GM19397 (cell line): Measurements from ENCODE around the gene C1QTNF12.
"Not testable (repeated sequence)": the region's sequence is repeated elsewhere in the genome, so short reads cannot be mapped to it uniquely, and the experiment has no call there.

Experiments
- ATAC-seq: cut with Tn5 transposase; IDR thresholded peaks from one replicate; pipeline ENCODE4 v1.9.1; 2021; ENCODE audit warnings: mild to moderate bottlenecking, moderate library complexity; ENCODE audit not compliant: unreplicated experiment

Gene C1QTNF12

DNA sequence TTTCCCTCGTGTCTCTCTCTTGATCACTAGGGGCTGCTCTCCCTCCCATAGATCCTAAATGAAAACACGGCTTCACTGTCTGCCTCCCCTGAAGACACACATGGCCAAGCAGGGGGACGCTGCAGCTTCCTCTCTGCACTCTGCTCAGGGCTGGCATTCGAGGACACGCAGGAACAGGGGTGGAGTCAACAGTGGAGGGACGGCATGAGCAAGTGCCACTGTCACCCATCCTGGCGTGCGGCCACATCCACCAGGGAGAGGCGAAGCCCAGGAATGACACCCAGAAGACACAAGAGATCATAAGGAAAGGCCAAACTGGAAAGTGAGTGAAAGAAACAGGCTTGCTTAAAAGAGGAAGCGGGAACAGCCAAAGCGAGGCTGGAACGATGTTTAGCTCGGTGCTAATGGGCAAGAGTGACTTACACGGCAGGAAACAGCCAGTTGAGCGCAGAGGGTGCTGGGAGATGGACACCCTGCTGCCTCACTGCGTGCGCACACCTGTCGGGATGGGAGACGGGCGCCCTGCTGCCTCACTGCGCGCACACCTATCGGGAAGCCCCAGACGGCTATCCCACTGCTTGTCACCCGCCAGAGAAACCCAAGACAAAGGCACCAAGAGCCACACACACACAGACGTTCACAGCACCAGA, 13.6 kb upstream of the C1QTNF12 start:
- ATAC-seq = no peak

GRCh38 chr1:1259540-1259939, 13.0 kb upstream of the C1QTNF12 start:
- ATAC-seq = no peak

DNA sequence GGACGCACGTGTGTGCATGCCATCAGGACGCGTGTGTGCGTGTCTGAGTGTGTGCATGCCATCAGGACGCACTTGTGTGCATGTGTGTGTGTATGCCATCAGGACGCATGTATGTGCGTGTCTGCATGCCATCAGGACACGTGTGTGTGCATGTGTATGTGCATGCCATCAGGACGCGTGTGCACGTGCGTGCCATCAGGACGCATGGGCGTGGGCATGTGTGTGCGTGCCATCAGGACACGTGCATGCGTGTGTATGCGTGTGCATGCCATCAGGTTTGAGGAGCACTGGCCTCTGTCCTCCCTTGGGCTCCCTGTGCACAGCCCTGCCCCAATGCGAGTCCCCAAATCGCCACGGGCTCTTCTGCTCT, 12.6 kb upstream of the C1QTNF12 start:
- ATAC-seq = no peak

DNA sequence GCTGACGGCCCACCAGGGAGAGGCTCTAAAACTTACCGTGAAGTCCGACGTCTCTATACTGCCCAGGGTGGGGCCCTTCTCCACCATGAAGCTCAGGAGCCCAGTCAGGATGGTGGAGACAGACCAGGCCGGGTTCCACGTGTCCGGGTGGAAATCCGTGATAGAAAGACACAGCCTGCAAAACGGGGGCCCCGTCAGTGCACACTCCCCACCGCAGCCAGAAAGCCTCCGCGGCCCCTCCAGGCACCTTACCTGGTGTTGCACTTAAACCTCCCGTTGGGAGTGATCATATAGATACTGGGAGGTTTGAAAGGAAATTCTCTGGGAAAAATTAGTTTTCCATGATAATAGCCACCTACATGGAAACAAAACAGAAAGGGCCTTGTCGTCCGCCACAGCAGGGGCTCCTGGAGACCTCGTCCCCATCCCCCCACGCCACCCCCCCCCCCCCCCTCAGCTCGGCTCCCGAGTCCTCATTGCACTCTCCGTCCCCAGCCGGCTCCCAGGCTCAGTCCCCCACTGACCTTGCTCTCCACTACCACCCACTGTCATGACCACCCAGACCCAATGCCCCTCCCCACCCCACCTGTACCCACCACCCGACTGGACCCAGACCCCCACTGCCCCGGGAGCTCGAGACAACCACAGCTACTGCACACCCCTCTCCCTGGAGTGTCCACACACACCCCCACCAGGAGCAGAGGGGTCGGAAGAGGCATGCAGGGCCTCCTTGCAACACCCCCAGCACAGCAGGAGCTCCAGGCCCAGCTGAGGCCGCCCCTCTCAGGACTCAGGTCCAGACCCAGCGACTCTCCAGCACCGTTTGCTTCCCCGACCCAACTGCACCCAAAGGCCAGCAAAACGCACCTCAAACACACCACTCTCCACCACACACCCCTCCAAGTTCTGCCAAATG, 10.7 kb upstream of the C1QTNF12 start:
- no peak for ATAC-seq

GRCh38 chr1:1255611-1256010, 9.1 kb upstream of the C1QTNF12 start:
- no peak for ATAC-seq

DNA sequence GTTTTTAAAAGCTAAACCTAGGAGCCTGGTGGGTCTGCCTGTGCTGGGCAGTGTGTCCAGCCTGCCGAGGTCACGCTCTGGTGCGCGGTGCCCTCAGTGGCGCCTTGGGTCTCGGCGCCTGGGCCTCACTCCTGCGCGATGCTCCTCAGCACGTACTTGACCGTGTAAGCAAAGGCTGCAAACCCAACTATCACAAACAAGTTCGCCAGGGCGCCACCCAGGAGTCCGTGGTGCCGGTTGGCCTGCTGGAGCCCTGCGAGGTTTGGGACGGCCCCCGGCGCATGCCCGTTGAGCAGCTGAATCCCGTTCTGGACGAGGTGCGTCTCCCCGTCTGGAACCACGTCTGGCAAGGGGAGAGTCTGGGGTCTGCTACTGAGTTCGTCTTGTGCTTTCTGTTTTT, 8.6 kb upstream of the C1QTNF12 start:
- ATAC-seq = no peak

DNA sequence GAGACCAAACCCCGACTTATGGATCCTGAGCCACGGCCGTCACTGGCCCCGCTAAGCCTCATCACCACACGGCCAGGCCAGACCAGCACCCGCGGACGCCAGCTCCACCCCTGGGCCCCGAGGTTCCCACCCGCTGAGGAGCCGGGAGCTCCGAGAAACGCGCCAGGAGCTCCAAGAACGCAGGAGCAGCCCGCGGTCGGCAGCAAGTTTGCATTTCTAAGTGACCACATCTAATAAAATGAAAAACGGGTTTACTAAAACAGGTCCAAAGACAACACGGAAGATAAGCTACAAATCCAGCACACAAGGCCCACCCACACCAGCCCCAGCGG, 8.1 kb upstream of the C1QTNF12 start:
- ATAC-seq = no peak

DNA sequence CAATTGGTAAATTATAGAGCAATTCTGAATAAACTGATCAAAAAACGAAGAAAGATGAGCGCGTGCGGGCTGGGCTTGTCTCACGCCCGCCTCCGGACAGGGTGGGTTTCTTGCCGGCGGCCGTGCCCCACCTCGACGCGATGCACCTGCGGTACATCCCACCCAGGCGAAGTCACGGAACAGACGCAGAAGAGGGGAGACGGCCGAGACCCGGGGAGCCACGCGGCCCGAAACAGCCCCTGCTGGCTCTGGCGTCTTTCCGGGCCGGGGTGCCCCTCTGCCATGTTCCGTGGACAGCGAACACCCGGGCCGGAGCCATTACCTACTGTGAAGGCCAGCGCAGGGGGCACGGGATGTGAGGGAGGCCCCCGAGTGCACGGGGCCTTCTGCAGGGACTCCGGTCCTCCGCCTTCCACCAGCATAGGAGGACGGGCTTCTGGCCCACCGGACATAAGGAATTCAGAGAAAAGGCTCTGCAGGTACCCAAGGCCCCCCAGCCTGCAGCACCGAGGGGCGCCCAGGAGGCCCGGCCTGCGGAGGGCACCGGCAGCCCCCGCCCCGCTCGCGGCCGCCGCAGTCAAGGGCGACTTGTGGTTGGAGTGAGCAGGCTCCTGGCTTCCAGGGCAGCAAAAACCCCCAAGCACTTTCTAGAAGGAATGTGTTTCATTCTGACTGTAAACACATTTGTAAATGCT, 7.6 kb upstream of the C1QTNF12 start:
- no peak for ATAC-seq

DNA sequence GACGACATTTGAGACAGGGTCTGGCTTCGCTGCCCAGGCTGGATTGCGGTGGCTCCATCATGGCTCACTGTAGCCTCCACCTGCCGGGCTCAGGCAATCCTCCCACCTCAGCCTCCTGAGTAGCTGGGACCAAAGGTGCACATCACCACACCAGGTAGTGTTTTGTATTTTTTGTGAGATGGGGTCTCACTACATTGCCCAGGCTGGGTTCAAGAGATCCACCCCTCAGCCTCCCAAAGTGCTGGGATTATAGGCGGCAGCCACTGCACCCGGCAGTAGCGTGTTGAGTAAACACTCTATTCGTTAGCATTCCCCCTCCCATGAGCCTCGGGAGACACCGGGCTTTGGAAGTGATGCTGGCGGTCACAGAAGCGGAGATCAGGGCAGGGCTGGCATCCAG, 6.8 kb upstream of the C1QTNF12 start:
- no peak for ATAC-seq

DNA sequence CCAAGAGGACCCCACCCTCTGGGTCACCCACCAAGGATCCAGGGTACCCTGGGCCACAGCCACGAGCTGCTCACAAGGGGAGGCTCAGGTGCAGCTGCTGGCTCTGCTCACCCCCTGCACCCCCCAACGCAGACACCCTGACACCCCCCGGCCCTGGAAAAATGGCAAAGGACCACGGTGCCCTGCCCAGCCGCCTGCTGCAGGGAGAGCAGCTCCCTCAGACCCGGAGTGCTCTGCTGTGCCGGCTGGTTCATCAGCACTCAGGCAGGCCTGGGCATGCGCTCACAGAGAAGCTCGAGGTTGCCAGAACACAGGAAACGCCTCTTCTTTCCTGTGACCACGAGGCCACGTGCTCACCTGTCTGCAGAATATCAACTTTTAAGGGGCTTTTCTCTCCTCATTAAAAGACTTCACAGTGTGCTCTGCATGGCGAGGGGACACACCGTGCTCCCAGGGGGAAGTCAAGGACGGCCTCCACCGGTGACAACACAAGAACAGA, 4.3 kb upstream of the C1QTNF12 start:
- no peak for ATAC-seq

GRCh38 chr1:1248009-1248913, 1.7 kb upstream of the C1QTNF12 start:
- ATAC-seq = not testable (repeated sequence)

DNA sequence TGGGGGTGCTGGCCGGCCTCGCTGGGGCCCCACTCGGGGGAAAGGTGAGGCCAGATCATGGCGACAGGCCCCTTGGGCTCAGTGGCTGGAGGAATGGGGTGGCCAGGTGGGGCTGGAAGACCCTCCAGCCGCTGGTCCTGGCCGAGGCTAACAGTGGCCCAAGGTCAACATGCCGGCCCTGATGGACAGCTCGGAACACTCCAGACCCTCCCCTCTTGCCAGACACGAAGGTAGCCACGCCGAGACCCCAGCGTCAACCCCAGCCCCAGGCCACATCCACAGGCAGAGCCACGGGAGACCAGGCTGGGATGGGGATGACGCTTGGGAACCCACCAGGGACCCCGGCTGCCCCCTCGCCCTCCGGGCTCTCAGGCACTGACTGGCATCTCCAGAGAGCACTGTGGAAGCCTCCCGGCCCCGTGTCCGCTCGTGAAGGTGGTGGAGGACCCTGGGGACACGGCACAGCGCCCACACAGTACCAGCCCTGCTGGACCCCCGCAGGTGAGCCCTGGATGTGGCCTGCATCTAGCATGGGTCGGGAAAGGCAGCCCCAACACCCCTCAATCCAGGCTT, 905 bp upstream of the C1QTNF12 start:
- ATAC-seq = no peak

DNA sequence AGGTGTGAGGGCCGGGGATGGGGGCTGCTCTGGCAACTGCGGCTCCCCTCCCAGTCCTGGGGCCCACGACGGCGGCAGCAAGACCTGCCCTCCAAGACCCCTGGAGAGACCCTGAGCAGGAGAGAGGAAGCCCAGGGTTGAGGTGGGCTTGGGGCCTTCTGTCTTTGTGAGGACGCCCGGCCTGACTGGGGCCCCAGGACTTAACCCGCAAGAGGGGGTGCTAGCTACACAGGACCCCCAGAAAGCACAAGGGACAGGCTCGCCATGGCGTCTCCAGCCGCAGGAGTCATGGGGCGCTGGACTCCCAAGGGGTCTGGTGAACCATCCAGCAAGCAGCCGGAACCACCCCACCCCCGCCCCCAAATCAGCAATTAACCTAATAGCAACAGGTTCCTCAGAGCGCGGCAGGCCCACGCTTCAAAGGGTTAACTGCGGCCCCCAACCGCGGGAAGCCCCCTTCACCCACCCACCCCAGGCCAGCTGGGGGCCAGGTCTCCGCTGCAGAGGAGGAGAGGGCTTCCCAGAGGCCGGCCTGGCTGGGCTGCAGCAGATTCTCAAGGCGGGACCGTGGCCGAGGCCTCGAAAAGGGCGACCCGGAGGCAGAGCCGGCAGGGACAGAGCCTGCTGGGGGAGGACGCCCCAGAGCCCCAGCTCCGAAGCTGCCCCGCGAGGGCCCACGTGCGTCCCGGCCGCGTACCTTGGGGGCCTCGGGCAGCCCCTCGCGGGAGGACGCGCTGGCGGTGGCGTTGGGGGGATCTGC, 525 bp downstream of the C1QTNF12 start:
- ATAC-seq = no peak

- no peak for ATAC-seq
Measured at GRCh38 chr1:1245178-1245816, 1.2 kb downstream of the C1QTNF12 start.

- no peak for ATAC-seq
Measured at GRCh38 chr1:1244192-1244811, 2.2 kb downstream of the C1QTNF12 start.

GRCh38 chr1:1243807-1244191, 2.7 kb downstream of the C1QTNF12 start:
- ATAC-seq = no peak

- no peak for ATAC-seq
Measured at GRCh38 chr1:1243266-1243660, 3.3 kb downstream of the C1QTNF12 start.

DNA sequence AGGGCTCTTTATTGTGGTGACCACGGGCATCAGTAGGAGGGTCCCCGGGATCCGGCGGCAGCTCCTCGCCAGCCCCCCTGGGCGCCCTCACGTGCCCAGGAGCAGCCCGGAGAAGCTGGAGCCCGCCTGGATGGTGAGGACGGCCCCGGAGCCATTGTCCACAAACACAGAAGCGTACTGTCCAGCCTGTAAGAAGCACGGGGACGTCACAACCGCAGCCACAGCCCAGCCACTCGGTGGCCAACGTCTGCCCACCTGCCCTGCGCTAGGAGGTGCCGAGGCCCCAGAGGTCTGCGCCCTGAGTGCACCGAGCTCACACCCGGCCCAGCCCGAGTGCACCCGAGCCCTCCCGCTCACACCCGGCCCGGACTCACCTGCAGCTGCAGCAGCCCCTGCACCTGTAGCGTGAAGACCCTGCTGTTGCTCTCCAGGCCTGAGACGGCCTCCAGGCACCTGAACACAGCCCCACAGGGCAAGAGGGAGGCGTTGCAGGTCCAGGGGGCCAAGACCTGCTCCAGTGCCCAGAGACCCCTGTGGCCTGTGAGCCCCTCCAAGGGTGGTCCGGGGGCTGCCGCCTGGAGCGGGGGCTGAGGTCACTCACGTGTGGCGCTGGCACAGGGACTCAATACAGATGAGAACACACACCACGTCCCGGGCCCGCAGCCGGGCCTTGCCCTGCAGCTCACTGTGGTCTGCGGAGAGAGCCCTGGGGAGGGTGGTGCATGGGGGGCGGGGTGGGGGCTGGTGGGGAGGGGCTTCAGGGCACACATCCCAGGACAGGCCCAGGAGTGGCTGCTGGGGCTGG, 3.9 kb downstream of the C1QTNF12 start:
- no peak for ATAC-seq
